Glomerular visceral epithelial cell (primary cell): Measurements from ENCODE around the gene PTPRN2.
"Not testable (repeated sequence)": the region's sequence is repeated elsewhere in the genome, so short reads cannot be mapped to it uniquely, and the experiment has no call there.

Source experiments
- DNase-seq: peaks from one replicate; pipeline ENCODE4 v3.0.0-alpha.2; 2016; ENCODE audit errors: extremely low spot score

PTPRN2 gene

DNA sequence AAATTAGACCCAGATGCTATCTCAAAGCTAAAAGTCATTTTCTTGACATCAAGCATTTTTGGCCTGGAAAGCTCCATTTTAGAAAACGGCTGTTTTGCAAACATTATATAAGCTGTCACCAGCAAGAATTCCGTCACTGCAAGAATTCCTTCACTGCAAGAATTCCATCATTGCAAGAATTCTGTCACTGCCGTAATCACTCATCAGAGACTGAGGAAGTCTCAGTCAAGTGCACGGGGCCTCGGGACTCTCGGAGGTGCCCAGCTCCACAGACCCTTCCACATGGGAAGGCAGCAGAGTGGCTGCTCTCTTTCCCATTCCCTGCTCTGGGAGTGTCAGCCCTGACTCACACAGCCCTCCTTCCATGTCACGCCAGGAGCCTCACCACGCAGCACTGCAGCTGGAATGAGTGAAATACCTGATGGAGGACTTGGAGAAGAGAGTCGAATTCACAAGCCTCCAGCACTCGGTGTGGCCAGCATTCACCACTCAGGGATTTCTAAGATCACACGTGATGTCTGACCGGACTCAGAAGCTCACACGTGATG lies 168.3 kb downstream of the PTPRN2 start:
- DNase-seq, result no peak

DNA sequence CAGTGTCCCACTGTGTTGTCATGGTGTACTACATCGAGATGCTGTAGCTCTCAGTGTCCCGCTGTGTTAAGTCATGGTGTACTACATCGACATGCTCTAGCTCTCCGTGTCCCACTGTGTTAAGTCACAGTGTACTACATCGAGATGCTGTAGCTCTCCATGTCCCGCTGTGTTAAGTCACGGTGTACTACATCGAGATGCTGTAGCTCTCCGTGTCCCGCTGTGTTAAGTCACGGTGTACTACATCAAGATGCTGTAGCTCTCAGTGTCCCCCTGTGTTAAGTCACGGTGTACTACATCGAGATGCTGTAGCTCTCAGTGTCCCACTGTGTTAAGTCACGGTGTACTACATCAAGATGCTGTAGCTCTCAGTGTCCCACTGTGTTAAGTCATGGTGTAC lies 169.2 kb downstream of the PTPRN2 start:
- not testable (repeated sequence) for DNase-seq

DNA sequence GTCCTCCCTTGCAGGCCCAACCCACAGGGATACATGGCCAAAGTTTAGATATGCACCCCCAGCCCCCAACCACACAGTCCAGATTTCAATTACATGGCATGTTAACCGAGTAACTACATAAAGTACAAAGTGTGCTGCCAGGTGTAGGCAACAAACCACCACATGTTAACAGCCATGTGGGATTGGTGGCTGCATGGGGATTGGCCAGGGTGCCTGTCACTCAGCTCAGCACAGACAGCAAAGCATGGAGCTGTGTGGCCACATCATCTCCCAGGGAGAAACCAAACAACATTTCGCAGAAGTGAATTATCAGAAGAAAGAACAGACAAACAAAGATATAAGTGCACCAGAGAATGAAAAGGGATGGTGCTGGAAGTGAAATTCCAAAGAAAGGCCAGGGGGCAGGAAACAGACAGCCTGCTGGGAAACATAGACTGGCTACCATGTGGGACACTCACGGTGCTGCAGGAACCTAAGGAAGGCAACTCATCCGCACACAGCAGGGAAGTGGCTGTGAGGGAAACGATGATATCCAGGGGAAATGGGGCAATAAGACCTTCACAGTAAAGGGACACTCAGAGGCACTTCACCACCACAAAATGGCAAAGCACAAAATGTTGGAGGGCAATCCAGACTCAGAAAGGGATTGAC lies 171.2 kb downstream of the PTPRN2 start:
- DNase-seq, result no peak

DNA sequence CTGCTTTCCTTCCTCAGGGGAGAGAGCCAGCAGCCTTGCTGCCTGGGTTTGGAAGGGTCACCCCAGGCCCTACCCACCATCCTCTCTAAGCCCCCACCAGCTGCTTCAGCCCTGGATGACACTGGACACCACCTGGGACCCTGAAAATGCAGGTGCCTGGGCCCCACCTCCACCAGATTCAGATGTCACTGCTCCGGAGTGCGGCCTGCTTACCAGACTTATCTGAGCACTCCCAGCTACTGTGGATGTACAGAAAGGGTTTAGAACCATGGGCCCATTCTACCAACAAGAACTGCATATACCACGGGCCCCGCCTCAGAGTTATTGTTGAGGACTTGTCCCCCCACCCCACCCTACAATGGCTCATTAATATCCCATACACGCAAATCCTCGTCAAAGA lies 172.3 kb downstream of the PTPRN2 start:
- DNase-seq, result no peak

DNA sequence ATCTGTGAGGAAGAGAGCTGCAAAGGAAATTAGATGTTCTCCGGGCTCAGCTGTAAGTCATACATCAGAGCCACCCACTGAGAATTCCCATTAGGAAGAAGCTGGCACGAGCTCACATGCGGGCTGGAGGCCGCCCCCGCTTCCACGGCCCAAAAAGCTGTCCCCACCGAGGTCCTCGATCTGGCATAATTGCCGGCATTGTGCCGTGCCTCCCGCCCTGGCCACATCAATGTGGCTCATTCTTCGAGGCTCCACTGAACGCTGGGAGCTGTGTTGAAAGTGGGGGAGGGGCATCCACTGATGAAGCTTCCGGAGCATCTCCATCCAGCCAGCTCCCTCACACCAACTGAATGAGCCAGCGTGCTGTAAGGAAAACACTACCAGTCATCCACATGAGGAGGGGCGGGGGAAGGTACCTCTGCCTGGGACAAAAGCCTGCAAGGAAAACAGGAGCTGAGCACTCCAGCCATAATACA lies 173.1 kb downstream of the PTPRN2 start:
- DNase-seq, result no peak

DNA sequence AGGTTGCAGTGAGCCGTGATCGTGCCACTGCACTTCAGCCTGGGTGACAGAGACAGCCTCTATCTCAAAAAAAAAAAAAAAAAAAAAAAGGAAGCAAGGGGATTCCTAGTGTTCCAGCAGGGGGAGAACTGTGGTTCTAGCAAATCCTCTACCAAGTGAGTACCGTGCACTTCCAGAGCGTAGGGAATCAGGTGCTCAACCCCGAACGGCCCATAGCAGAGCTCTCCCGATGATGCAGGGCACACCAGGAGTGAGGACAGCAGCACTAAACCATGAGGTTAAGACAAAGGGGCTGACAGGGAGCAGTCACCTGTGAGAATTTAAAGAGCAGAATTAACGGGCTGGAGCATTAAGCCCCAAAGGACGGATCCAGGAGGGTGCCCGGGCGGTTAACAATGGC lies 173.6 kb downstream of the PTPRN2 start:
- DNase-seq, result no peak

DNA sequence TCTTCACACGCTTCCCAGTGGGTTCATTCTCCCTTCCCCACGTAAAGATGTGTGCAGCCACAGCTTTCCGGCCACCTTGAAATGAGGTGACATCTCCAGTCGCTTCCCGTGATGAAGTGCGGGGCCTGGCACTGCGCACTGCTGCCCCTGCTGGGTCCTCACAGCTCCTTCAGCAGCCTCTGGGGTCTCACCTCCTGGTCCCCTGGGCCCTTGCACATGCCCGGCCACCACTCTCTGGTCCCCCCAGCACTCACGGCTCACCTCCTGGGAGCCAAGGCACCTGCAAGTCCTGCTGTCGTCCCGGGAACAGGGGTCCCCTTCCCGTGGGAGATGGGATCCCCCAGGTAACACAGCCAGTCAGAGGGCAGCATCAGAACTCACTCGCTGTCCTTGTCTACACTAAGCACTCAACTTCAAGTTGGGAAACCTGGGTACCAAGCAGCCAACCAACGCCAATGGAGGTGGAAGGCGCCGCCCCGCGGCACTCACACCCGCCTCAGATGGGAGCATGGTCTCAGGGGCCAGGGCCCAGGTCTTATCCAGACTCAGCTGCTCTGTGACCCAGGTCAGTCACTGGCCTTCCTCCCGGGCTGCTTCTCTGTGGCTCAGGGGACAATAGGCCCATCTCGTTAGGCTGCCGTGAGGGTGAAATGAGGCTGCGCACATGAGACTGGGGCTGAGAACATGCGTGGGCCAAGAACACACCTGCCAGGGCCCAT lies 176.2 kb downstream of the PTPRN2 start:
- no peak for DNase-seq

DNA sequence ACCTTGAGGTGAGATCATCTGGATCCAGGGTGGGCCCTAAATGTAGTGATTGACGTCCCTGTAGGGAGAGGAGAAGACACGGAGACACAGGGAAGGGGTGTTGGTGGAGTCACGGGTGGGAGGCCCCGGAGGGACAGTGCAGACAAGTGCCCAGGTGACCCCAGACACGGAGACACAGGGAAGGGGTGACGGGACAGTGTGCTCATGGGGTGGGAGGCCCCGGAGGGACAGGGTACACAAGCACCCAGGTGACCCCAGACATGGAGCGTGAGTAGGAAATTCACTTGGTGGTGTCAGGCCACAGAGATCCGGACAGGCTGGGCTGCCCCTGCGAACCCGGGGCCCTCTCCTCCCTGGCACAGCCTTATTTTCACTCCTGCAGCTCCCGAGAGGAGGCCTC lies 176.9 kb downstream of the PTPRN2 start:
- no peak for DNase-seq

DNA sequence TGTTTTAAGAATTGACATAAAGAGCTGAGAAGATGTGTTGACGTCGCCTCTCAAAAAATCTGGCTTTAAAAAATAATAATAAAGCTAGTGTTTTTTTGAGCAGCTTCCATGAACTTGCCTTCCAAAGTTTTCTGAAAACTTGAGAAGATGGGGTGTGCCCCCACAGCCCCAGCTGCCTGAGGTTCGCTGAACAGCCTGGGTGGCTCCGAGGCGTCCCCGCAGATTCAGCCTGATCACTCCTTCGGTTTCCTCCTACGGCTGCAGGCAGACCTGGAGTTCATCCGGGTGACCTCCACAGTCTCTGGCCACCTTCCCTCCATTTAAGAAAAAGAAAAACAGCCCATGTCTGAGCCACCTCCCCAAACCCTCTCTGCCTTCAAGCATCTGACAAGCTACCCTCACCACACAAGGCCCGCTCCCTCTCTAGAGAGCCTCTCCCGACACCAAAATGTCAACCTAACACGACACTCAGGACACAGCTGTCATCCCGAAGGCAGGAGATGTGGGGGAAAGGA lies 177.8 kb downstream of the PTPRN2 start:
- DNase-seq, result no peak

DNA sequence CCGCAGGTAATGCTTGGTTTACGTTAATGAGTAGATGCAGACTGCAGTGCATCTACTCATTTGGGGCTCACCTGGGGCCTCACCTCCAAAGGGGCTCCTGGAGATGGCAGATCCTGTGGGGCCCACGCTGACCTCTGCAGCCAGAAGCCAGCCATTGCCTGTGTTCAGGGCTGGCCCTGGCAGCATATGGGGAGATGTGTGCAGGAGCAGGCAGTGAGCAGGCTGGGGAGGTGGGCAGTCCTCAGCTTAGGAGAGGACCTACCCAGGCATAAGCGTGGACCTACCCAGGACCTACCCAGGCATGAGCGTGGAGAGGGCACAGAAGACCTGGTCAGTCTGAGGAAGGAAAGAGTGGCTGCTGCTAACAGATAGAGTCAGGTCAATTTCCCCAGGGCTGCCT lies 178.5 kb downstream of the PTPRN2 start:
- DNase-seq, result no peak

DNA sequence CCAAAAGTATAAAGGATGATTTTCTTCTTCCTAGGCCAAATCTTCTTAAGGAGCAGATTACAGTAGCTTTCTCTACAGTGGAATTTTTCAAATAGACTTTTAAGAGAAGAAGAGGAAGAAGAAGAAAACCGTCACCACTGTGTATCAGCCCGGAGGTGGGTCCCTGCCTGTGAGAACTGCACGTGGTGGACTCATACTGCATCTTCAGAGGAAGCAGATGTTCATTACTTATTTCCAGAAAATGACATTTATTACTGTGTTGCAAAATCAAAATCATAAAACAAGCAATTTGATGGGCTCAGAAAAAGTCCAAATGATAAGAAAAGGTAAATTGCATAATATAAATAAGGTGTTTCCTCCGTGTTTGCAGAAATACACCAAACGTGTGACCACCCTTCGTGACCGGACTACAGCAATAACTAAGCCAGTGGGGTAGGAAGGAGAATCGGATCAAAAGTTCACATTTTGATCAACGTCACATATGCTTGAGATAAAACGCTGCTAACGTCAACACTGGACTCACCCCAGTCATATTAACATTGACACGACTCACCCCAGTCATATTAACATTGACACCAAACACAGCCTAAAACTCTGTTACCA lies 179.2 kb downstream of the PTPRN2 start:
- no peak for DNase-seq

DNA sequence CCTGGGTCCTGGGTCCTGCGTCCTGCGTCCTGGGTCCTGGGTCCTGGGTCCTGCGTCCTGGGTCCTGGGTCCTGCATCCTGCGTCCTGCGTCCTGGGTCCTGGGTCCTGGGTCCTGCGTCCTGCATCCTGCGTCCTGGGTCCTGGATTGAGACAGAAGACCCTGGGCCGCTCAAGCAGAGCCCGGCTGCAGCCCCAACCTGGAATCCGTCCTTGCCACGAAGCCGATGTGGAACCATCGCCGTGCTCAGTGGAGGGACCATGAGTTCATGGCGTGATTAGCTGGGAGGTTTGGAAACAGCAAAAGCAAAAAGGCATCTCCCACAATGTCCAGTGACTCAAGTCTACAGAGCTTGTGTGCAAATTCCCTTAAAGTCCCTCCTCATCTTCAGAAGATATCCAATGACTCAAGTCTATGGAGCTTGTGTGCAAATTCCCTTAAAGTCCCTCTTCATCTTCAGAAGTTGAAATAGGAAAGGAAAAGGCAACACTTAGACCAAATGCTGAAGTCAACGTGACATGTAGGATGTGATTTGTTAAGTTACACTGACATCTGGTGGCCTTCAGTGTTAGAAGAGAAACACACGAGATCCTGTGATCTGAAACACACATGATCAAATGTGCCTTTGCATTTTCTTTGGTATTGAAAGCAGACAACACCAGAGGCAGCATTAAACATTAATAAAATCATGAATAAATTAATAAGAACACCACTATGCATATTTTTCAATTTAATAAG lies 179.9 kb downstream of the PTPRN2 start:
- no peak for DNase-seq

DNA sequence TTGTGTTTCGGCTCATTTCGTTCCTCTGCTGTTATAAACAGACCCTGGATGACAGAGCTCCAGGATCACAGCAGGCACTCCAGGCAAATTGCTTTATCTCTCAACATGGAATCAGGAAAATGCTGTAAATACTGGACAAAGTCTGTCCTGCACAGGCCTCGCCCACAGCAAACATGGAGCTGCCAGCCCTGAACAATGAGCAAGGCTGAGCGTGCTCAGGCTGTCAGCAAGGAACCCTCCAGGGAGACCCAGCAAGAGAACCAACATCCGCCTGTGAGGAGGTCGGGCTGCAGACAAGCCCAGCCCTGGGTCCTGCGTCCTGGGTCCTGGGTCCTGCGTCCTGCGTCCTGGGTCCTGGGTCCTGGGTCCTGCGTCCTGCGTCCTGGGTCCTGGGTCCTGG lies 180.8 kb downstream of the PTPRN2 start:
- DNase-seq, result no peak

DNA sequence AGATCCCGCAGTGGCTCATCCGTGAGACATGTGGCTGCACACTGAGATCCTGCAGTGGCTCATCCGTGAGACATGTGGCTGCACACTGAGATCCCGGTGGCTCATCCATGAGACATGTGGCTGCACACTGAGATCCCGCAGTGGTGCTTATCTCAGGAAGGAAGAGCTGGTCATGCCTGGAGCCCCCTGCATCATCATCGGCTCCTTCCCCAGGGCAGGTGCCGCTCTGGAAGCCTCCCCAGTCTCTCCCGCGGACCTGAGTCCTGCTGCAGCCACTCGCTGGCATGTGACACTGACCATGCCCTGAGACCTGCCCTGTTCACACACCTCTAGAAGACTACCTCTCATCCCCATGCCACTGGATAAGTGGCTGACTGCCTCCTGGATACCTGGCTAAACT lies 181.3 kb downstream of the PTPRN2 start:
- DNase-seq, result no peak

DNA sequence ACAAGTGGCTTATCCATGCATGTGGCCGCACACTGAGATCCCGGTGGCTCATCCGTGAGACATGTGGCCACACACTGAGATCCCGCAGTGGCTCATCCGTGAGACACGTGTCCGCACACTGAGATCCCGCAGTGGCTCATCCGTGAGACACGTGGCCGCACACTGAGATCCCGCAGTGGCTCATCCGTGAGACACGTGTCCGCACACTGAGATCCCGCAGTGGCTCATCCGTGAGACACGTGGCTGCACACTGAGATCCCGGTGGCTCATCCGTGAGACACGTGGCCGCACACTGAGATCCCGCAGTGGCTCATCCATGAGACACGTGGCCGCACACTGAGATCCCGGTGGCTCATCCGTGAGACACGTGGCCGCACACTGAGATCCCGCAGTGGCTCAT lies 181.9 kb downstream of the PTPRN2 start:
- DNase-seq, result not testable (repeated sequence)

DNA sequence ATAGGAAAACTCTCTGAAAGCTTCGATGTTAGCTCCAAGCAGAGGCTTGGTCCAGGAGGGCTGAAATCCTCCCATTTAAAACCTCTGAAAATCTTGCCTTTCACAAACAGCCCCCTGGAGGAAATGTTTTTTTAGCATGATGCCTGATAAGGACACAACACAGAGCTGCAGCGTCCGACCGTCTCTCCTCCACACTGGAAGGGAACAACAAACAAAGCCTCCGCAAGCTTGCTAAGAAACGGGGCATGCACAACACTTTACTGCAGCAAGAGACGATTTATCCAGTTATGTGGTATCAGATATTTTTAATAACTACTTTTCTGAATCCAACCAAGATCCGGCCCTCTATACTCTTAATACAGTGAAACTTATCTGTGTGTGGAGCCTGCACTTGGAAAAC lies 182.3 kb downstream of the PTPRN2 start:
- no peak for DNase-seq

DNA sequence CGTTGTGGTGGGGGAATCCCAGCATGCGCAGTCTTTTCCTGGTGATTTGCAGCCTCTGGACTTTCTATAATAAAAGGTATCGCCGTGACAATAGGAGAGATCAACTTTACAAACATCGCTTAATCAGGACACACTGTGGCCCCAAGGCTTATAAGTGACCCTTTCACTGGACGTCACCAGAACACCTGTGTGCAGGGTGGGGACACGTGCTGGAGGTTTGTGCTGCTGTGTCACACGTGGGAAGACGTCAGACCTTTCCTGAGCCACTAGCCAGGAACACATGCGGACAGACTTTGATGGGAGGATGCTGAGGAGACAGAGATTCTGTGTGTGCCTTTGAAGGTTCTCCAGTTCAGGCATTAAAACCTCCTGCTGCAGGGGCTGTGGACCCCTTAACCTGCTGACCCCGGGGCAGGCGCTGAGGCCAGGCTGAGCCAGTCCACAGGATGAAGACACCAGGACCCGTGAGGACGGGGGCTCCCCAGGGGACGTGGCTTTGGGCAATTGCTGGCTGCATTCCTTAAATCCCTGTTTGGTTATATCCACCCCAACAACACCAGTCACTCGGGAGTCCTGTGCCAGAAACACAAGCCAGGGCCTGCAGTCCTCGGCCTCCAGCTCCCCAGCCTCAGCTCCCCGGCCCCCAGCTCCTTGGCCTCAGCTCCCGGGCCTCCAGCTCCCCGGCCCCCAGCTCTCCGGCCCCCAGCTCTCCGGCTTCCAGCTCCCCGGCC lies 183.4 kb downstream of the PTPRN2 start:
- DNase-seq, result no peak

DNA sequence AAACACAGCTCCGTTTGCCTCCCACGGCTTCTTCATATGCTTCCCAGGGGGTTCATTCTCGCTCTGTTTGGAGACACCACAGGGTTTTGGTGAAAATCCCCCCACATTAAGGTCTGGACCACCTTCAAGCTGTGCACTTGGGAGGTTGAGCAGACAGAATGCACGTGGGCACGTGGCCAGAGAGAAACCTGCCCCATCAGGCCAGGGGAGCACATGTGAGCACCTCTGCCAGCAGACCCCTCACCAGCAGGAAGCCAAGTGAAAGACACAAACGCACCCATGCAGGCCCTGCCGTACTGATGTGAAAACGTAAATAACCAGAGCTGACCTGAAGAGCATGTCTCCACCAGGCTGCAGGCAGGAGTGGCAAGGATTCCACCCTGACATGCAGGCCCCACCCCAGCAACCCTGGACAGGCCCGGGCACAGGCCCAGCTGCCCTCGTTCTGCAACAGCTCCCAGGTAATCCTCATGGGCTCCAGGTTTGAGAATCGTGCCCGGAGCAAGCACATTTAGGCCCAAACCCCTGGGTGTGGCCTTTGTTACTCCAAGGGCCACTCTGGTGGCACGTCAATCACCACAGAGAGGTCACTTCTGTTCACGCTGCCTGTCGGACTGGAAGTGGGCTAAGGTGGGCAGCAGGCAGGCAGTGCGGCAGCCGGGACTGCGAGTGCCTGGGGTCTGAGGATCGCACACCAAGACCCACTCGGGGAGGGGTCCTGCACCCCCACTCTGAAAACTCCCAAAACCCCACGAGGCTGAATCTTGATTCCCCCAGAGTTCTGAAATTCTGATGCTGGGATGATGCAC lies 184.4 kb downstream of the PTPRN2 start:
- no peak for DNase-seq

DNA sequence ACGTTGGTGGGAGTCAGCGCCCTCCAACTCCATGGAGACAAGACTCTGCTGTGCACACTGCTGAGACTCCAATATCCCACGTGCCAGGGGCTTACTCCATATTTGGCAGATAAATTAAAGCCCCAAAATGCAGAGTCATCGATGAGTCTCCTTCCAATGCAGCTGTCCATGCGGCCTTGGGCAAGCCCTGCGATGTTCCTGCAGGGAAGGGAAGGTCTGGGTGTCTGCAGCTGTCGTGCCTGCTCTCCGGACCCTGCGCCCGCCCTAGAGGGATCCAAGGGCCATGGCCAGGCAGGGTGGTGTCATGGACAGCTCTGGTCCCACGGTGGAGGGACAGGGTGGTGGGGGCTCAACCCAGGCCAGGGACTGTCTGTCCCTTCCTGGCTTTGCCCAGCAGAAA lies 185.2 kb downstream of the PTPRN2 start:
- no peak for DNase-seq

DNA sequence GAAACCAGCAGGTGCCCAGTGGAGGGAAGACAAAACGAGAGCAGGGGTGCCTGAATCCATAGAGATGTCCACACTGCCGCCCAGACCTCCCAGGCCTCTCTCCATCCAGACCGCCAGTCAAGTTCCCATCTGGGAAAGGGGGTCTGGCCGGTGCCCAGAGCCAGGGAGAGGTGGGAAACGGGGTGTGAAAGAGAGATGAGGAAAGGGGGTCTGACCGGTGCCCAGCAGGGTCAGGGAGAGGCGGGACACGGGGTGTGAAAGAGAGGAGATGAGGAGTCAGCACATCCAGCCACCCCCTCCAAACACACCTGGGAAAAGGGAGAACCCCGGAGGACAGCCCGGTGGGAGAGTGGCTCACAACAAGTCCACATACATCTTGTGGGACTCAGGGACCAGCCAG lies 185.8 kb downstream of the PTPRN2 start:
- DNase-seq, result no peak
